Fibroblast of the conjunctiva (primary cell): ENCODE results near the gene WFDC5.
"Not testable (repeated sequence)": the region's sequence is repeated elsewhere in the genome, so short reads cannot be mapped to it uniquely, and the experiment has no call there.

Experiments
- DNase-seq: peaks from one replicate; pipeline ENCODE4 v3.0.0-alpha.2; 2010; ENCODE audit warnings: low read depth

The WFDC5 gene

DNA sequence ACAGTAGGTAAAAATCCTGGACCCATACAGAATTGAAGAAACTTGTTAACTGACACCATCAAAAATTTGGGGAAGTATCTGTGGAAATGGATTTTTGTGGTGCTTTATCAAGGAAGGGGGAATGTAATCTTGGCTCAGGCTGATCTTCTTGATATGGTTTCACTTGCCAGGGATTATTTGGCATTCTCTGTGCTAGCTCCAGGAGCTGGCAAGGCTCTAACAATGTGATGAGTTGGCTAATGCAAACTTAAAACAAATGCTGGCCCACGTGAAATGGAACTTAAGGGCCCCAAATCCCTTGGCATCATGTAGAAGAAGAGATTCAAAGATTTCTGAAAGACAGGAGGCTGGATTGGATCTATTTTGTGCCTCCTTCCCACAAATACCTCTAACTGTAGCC lies 27.2 kb downstream of the WFDC5 start:
- DNase-seq: peak; percentile 62

GRCh38 chr20:45087097-45087790 lies 27.7 kb downstream of the WFDC5 start:
- no peak for DNase-seq

DNA sequence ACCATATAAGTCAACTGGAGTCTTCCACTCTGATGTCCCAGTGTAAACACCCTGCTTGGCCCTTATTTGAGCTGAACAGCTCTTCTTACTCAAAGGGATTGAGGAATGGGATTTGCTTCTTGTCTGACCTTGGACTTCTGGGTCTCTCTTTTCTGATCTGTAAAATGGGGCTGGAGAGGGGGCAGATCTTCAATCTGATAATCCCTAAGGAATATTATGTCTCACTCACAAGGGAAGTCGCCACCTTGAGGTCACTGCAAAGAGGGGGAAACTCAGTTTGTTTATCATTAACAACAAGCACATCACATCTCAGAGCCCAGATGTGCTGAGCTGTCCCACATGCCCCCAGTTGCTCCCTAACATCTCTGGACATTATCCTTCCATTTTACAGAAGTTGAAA lies 29.1 kb downstream of the WFDC5 start:
- no peak for DNase-seq

DNA sequence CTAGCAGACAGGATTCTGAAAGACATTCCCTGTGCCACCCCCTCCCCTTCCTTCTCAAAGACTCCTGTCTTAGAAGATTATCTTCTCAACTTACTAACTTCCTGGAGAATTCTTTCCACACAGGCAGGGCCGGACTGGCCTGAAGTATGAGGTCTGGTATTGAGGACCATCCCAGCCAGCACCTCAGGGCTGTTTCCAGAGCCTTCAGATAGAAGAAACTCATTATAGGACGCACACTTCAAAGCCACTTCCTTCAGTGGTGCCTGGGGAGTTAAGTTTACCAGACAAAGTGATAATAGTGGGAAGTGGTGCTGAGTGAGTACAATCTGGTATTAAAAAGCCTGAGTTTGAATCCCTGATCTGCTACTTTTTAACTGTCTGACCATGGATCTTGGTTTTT lies 29.7 kb downstream of the WFDC5 start:
- DNase-seq: no peak

DNA sequence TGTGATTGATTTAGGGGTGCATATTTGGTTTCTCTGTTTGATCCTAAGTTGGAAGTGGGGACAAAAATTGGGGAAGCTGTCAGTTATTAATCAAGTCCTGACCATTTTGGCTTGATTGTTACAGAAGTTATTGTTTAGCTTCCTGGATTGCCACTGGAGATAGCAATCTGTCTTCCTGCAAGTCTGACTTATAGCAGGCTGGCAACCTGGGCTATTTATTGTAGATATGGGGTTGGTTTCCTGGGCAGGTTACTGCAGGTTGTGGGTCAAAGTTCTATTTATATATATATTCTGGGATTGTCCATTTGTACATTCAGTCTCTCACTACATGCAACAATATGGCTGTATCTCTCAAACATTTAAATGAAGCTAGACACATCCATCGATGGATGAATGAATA lies 31.8 kb downstream of the WFDC5 start:
- no peak for DNase-seq

DNA sequence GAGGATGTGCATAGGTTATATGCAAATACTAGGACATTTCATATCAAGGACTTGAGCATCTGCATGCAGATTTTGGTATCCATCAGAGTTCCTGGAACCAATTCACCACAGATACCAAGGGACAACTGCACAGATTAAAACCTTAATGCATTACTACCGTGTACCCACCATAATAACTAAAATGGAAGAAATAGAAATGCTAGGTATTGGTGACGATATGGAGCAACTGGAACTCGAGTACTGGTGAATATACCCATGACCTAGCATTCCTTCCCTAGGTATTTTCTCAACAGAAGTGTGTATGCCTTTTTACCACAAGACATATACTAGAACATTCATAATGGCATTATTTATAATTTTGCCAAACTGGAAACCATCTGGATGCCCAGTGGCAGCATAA lies 32.5 kb downstream of the WFDC5 start:
- DNase-seq: no peak

DNA sequence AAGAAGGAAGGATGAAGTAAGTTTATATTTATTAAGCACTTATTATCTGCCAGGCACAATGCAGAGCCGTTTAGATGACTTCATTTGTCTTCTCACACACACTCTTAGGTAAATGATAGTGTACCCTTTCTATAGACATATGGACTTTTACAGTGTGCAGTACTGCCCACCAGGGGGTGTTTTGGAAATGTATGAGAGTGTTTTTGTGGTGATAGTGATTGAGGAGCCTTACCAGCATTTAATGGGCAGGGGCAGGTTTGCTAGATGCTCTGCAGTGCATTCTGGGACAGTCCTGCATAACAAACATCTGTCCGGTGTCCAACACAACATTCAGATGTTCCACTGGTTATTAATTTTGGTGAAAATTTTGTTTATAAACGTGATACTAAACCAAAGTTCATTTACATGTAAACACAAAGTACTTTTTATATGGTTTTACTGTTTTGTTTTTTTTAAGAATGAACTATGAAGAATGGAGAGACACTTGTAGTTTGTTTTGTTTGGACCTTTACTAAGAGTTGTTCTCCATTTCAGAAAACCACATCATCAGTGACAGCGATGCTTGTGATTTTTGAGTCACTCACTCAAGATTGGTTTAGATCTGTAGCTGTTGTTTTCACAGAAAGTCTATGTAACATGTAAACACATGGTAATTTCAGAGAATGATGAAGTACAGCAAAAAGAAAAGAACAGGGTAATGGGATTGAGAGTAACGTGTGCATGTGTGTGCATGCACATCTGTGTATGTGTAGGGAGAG lies 33.9 kb downstream of the WFDC5 start:
- DNase-seq: no peak

DNA sequence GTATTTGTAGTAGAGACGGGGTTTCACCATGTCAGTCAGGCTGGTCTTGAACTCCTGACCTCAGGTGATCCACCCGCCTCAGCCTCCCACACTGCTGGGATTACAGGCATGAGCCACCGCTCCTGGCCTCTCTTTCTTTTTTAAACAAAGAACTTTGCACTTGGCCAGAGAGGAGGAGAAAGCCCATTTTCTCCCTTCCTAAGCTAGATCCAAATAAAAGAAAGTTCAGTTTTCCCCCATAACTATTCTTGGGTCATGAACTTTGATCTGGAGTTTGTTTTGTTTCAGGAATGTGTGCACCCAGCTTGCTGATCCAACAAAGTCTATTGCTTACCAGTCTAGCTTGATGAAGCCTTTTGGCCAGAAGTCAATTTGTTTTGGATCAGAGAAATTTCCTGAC lies 37.4 kb downstream of the WFDC5 start:
- DNase-seq: no peak

- no peak for DNase-seq
These were observed 41.8 kb downstream of the WFDC5 start for GRCh38 chr20:45073221-45073620.

DNA sequence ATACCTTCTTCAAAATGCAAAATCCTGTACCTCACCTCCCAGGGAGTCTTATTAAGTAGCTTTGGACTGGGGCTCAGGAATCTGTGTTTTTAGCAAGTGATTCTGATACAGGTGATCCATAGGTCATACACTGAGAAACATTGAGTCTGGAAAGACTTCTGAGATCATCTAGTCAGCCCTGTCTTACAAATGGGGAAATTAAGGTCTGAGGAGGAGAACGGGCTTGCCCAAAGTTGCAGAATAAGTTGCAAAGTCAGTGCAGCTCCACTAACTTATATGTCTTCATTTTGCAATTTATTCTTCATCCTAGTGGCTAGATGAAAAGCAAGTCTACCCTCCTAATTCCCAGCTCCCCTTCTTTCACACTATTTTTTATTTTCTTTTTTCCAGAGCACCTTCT lies 42.9 kb downstream of the WFDC5 start:
- DNase-seq: no peak

DNA sequence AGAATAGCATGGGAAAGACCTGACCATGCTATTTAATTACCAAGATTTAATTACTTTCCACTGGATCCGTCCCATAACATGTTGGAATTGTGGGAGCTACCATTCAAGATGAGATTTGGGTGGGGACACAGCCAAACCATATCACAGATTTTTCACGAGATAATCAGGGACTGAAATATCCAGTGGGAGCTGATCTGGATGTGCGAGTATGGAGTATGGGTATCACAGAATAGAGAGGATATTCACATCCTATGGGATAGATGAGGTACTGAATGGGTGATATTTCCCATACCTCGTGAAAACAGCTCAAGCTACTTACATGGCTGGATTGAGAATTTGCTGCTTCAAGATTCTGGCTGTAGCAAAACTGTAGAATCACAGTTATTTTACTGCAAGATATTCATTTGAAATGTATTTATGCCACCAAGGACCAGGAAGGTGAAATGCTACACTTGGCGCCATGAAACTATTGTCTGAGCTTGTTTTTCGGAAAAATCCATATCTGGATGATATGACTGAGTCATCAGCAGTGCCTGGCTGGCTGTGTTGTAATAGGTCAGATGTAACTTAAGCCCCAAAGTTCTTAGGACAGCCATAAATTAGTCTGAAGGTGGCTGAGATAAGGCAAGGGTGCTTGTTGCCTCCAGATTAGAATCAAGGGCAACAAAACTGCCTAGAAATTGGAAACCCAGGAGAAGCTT lies 43.9 kb downstream of the WFDC5 start:
- DNase-seq: no peak

DNA sequence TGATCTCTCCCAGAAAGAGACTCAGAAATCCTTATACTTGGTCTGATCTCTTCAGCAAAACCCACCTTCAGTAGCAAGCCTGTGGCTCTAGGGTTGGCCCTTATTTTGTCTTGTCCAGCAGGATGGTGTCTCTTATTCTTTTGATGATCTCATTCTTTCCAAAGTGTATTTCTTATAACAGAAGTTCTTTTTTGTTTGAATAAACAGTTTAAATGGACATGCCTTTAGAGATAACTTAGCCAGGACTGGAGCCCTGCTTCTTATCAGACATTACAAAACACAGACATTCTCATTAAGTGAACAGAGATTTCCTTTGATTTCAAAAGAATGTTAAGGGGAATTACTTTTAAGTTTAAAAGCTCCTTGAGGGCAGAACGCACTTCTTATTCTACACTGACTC lies 45.7 kb downstream of the WFDC5 start:
- no peak for DNase-seq

GRCh38 chr20:45067558-45067957 lies 47.4 kb downstream of the WFDC5 start:
- DNase-seq: no peak

DNA sequence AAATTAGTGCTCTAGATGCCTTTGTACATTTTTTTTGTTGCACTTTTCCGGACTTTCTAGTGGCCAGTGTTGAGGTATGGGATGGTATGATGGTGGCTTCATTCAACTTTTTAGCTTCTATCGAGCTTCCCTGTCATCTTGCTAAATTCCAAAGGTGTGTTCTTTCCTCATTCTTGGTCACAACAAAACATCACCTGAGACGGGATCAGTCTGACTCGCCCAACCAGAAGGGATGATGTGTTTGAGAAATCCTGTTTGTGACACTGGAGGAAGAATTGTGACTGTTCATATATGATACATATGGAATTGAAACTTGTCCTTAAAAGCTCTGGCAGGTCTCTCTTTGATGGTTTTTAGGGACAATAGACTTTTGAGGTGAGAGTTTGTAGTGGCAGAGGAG lies 47.9 kb downstream of the WFDC5 start:
- DNase-seq: no peak

- no peak for DNase-seq
These were observed 48.6 kb downstream of the WFDC5 start for GRCh38 chr20:45066372-45066771.

- no peak for DNase-seq
These were observed 50.2 kb downstream of the WFDC5 start for GRCh38 chr20:45064812-45065211.

GRCh38 chr20:45063107-45063506 lies 51.9 kb downstream of the WFDC5 start:
- not testable (repeated sequence) for DNase-seq

DNA sequence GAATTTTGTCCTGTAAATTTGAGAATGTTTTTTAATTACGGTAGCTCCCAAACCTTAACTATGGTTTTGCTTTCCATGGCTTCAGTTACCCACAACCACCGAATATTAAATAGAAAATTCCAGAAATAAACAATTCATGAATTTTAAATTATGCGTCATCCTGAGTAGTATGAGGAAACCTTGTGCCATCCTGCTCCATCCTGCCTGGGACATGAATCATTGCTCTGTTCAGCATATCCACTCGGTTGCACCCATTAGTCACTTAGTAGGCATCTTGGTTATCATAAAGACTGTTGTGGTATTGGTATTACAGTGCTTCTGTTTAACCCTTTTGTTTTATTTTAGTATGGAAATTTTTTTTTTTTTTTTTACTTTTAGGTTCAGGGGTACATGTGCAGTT lies 53.7 kb downstream of the WFDC5 start:
- DNase-seq: peak; percentile 89

DNA sequence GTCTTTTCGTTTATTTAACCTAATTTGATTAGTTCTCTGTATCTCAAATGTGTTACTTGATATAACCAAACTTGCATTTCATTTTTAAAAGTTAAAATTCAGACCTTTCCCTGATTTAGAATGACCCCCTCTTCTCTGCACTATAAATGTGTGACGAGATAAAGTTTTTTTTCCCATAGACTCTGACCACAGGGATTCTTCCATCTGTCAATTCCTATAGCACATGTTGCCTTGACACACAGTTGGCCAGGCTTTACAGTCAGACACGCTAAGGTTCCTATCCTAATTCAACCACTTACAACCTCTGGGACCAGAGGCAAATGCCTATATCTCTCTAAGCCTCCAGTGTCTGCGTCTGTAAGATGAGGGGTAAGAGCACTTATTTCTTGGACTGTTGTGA lies 54.7 kb downstream of the WFDC5 start:
- no peak for DNase-seq
